ENCODE results near the gene TGM1.

TGM1 gene

GRCh38 chr14:24269910-24270536 is 7.0 kb upstream of the TGM1 start:
- no peak for DNase-seq

DNA sequence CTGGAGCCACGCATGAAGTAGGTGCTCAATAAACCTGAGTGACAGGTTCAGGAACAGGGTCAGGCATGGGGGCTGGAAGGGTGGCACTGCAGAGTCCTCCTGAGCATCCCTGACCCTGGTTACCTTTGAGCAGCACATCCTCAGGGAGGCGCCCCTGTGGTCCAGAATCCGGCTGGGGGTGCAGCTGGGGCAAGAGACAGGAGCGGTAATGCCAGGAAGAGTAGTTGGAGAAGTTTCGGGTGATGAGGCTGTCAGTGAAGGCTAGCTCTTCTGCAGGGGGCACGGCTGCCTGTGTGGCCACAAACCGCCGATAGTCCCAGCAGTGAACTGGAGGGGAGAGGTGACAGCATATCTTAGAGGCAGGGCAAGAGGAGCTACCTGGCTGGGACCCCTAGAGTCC is 6.4 kb upstream of the TGM1 start:
- no peak for DNase-seq

DNA sequence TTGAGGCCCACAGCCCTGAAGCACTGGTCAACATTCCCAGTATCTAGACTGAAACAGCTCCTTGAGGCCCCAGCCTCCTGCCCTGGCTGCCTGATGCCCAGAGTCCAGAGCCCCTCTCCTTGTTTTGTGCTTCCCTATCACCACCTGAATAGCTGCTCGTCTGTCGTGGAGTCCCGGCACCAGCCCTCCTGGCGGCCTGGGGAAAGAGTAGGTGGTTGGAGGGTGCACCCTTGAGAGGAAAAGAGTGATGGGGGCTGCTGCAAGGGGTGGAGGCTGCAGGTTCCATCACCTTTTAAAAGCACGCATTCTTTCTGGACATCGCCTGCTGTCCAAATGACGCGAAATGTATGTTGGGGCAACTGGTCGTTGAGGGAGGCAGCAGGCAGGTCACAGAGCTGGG is 5.2 kb upstream of the TGM1 start:
- DNase-seq, result no peak

DNA sequence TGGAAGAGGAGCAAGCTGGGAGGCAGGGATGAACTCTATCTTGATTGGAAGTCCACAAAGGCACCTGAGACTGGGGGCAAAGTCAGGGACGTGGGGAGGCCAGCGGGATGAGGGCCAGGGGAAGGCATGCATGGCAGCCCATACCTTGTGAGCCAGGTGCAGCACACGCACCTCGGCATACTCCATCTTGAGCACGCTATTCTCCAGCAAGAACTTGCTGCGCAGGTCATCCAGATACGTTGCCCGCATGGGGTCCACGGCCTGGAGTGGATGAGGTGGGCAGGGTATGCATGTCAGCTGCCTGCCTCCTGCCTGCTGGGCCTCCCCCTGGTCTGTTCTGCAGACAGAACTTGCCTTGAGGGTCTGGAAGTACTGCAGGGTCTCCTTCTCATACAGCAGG is 4.5 kb upstream of the TGM1 start:
- DNase-seq, result no peak

DNA sequence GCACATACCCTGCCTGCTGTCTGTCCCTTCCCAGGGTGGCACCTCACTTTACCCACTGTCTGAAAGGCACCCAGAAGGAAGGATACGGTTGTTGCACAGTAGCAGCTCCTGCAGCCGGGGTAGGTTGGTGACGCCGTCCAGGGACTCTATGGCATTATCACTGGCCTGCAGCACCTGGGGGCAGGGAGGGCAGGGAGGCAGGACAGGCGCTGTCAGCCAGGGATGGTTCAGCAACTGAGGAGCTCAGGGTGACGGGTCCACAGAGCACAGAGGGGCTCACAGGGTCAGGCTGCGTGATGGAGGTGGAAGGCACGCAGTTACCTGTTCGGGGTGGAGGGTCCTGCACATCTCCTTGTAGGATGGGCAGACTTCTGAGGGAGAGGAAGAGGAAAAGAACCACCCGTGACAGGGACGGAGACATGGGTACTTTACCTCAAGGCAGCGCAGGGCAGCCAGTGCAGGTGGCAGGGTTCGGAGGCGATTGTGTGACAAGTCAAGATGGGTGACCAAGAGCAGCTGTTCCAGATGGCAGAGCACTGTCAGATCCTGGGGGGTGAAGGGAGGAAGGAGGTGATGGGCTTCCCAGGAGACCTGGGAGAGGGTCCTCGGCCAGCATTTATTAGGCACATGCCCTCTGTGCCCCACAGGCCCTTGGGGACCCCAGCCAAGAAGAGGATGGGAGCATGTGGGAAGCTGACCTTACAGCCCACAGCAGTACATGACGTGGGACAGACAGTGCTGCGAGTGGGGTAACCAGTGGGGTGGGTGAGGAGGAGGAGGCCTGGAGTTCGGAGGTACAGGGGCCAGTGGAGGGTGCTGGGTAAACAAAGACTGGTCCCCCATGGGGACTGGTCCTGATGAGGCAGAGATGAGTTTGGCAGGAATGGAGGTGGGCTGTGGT is 3.6 kb upstream of the TGM1 start:
- no peak for DNase-seq

- no peak for DNase-seq
Measured at GRCh38 chr14:24264298-24264697, 1.3 kb upstream of the TGM1 start.

DNA sequence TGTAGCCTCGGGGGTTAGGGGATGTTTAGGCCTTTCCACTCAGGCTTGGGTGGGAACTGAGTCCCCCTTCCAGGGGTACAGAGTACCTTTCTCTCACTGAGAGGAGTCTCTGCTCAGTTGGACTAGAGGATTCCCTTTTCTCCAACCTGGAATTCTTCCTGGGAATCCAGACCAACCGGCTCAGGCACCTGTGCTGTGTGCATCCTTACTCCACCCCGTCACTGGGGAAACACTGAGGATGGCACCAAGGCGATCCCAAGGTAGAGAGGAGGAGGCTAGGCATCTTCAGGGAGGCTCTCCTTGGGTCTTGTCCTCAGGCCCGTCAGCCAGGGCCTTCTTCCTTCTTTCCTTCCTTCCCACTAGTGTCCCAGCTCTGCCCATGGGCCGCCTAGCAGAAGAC is 871 bp upstream of the TGM1 start:
- no peak for DNase-seq

DNA sequence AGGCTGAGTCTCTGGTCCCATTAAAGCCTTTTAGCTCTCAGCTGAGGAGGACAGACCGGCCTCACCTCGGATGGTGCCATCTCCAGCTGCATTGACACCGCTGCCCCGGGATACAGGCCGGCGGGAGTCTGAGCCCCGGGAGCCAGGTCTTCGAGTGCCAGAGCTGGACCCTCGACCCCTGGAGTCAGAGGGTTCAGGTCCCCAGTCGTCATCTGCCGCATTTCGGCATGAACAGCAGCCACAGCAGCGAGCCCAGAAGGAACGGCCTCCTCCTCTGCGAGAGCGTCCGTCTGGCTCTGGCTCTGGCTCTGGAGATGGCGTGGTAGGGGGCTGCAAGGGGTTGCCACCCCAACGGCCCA is 1.0 kb downstream of the TGM1 start:
- no peak for DNase-seq

DNA sequence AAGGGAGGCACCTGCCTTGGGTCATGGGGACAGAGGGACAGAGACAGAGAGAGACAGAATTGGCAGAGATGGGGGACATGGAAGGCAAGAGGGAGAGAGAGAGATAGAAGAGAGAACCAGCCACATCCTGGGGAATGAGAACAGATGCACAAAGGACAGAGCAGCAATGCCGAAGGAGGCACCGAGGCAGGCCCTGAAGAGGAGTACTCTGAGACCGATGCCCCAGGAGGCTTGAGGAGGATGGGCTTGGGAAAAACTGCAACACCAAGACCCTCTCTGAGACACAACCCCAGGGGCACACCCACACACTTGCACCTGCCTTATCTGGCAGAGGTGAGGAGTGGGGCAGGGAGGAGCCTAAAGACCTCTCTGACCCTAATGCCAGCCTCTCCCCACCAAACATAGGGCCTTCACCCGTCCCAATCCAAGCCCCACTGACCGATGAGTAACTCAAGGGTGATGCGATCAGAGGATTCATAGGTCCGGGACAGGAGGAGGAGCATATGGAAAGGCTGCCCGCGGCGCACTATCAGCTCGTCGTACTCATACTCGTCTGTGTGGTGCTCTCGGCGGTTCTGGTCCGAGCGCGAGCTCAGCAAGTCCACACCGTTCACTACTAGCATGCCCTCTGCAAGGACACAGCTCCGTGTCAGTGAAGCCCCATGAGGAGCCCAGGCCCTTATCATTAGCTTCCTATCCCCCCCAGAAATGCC is 1.6 kb downstream of the TGM1 start:
- DNase-seq, result no peak

GRCh38 chr14:24260780-24261157 is 2.2 kb downstream of the TGM1 start:
- no peak for DNase-seq

DNA sequence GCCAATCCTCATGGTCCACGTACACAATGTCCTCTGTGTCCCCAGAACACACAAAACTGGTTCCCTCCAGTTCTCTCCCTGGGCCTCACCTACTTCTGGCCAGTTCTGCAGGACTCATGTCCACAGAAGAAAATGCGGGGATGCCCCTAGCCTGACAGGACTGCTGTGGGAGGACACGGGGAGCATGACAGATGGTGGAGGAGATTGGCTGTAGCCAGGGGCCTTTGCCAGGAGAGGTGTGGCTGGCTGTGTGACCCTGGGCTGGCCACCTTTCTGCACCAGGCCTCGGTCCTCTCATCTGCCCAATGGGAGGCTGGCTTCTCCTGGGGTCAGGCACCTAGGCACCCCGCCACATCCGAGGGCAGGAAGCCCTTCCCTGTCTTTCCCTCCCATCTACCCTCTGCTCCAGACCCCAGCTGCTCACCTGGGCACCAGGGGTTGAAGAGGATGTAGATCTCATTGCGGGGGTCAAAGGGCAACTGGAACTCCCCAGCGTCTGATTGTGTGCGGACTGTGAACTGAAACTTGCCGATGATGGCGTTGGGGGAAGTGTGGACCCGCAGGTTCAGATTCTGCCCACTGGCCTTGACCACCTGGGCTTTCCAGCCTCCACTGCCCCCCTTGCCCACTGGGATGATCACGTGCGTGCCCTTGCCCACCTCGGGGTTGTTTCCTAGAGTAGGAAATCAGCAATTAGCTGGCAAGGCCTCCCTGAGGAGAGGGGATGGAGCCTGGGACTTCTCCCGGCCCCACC is 2.8 kb downstream of the TGM1 start:
- DNase-seq, result no peak

DNA sequence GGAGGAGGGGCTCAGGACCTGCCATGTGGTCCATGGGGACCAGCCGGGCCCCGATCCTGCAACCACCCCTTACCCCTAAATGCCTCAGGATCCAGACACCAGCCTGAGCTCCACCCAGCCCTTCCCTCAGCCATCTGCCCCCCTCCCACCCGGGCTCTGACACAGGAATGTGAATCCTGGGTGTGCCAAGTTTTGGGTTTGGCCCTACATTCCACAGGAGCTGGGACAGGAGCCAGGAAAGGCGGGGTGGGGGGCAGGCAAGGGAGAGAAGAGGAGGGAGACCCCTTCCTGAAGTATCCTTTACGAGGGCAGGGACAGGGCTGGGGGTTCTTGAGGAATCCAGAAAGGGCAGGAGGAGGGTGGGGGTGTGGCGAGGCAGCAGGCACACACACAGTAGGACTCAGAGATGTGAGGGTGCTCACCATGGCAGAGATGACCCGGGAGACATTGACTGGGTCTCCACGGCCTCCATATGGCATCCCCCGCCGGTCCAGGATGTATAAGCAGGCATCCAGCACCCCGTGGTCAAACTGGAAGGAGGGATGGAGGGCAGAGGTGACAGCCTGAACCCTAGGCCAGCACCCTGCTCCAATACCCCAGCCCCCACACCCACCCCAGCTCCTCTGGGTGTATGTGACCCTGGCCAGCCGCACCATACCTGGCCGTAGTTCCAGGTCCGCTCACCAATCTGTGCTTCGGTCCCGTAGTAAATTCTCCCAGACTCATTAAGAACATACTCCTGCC is 3.5 kb downstream of the TGM1 start:
- DNase-seq, result no peak

DNA sequence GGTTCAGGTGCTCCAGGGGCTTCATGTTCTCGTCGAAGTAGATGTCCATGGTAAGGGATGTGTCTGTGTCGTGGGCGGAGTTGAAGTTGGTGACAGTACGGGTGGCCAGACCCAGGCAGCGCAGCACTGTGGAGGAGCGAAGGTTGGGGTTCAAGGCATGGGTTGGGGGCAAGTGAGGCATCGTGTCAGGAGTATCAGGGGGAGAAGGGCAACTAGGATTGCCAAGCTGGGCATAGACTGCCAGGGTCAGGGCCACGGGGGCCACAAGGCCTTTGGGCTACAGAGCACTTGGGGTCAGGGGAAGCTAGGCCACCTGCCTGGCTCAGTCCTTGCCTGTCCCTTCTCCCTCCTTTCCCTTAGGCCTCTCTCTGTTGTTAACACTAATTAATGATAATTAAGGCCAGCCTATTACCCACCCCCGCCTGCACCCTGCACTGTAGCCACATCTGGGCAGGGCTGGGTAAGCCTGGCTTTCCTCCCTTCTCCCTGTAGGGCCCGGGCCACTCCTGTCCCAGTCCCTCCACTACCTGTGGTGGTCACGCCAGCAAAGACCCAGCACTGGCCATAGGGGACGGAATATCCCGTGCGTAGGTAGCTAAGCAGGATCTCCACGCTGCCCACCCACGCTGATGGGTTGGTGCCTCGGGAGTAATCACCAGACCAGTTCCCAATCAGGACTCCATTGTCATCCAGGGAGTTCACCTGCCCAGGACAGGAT is 4.3 kb downstream of the TGM1 start:
- no peak for DNase-seq

- no peak for DNase-seq
Measured at GRCh38 chr14:24258119-24258518, 4.9 kb downstream of the TGM1 start.

DNA sequence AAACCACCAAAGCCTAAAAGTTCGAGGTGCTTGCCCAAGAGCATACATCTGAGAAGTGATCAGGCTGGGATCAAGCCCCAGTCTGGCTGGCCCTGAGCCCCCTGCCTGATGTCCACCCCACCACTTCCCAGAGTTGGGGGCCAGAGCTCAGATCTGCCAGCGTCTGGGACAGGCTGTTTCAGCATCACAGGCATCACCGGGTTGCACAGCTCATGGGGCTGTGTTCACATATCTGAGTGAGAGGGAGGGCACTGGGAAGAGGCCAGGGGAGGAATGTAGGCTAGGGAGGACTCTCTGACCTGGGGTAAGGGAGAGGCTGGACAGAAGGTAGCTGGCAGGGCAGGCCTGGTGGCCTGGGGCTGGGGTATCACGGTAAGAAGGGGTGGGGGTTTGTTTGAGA is 6.0 kb downstream of the TGM1 start:
- no peak for DNase-seq

DNA sequence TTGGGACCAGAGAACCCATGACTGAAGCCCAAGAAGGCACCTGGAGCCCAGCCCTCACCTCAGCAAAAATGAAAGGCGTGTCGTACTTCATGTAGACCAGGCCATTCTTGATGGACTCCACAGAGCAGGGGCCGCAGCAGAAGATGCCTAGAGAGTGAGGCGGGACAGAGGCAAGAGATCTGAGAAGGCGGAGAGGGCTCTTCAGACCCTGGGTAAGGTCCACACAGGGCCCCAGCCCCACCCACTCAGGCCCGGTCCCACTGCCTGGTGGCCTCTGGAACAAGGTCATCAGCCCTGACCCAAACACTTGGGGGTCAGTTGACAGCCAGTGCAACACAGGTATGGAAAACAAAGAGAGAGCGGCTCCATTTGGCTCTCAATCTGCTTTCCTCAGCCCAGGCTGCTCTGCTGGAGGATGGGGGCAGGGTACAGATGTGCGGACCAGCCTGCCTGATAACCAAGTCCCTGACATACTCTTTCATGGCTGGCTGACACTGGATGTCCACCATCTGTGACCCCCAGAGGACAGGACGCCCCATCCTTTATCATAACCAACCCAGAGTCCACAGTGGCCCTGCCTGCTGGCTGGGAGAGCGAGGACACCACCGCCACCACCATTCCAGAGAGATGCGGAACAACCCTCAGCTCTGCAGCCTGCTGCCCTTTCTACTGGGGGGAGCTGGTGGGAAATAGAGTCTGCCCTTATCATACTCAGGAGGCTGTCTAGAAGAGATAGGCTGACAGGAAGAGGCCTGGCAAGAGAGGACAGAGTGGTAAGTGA is 6.9 kb downstream of the TGM1 start:
- DNase-seq, result no peak

DNA sequence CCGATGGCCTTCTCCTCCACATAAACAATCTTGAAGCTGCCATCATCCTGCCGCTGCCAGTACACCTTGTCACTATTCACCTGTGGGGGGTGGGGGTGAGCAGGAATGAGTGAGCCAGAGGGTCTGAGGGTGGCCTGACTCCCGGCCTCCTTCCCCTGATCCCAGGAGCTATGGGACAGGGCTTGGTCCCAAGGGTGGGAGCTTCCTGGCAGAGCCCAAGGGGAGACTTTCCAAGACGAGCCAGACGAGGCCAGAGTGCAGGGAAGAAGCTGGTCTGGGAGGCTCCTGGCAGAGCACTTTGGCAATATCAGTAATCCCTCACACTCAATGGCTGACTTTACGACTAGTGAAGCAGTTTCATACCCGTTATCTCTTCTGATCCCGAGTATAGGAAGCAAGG is 7.5 kb downstream of the TGM1 start:
- no peak for DNase-seq

- DNase-seq, result no peak
Measured at GRCh38 chr14:24254630-24255392, 8.2 kb downstream of the TGM1 start.

DNA sequence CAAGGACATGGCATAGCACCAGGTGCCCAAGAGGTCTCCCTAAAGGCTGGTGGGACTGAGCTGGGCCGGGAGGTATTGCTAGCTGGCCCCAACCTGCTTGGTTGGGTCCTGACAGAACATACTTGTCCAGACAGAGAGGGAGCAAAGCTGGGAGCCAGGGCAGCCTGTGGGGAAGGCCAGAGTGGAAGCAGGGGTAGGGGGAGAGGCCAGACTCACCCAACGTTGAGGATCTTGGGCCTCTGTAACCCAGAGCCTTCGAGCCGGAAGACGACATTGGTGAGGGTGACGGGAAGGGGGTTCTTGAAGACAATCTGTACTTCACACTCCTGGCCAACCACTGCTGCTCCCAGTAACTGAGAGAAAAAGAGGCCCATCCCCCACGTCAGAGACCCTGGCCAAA is 9.0 kb downstream of the TGM1 start:
- no peak for DNase-seq

Data from NCI-H2029 treated with DMSO at 0.1 percent for 48 hours (cell line).